CD4-positive, CD25-positive, alpha-beta regulatory T cell (primary cell): ENCODE data around the gene PABPN1L. TPM values are rescaled to one million over a fixed set of nuclear protein-coding genes. Genes with fewer than 3 reads are reported as not detected.
"Not testable (repeated sequence)": the region's sequence is repeated elsewhere in the genome, so short reads cannot be mapped to it uniquely, and the experiment has no call there.

Experiments used
- ATAC-seq, 2 donors: fragments of 150-1000 bp; cut with Tn5 transposase; one replicate each; pipeline ENCODE4 v1.10.0; 2021; ENCODE audit warnings: low read depth in 2 of 2, moderate number of reproducible peaks in 2 of 2, moderate library complexity in 1 of 2
- DNase-seq, 3 donors: peaks; one replicate each; pipeline versions ENCODE4 v3.0.0 to v3.0.0-alpha.2; 2012 to 2022; ENCODE audit warnings: mixed read lengths in 1 of 3
- H3K27ac ChIP-seq: one replicate; pipeline ENCODE4 v1.7.0; 2013; ENCODE audit warnings: mild to moderate bottlenecking, low read length; ENCODE audit not compliant: insufficient read depth, poor library complexity, severe bottlenecking
- H3K27me3 ChIP-seq: one replicate; pipeline ENCODE4 v1.7.0; 2013; ENCODE audit warnings: low read length; ENCODE audit not compliant: control insufficient read depth, insufficient read depth
- H3K36me3 ChIP-seq: one replicate; pipeline ENCODE4 v1.7.0; 2013; ENCODE audit warnings: mild to moderate bottlenecking, low read length, moderate library complexity; ENCODE audit not compliant: control insufficient read depth, insufficient read depth
- H3K4me1 ChIP-seq: 2 replicates; pipeline ENCODE4 v1.7.0; 2013; ENCODE audit warnings: mild to moderate bottlenecking, low read length; ENCODE audit not compliant: insufficient read depth, control insufficient read depth, poor library complexity, severe bottlenecking
- H3K4me3 ChIP-seq: one replicate; pipeline ENCODE4 v1.7.0; 2013; ENCODE audit warnings: low read depth, mild to moderate bottlenecking, low read length, moderate library complexity
- H3K9me3 ChIP-seq, 2 experiments: 1 replicate in 1 of 2; 2 replicates in 1 of 2; pipeline ENCODE4 v1.7.0; 2013; ENCODE audit warnings: low read length in 2 of 2, mild to moderate bottlenecking in 1 of 2, moderate library complexity in 1 of 2; ENCODE audit not compliant: control insufficient read depth in 2 of 2
- H3K27ac Mint-ChIP-seq, 3 donors: one replicate each; pipeline ENCODE4 v1.8.0; 2020 to 2022; ENCODE audit warnings: mild to moderate bottlenecking in 3 of 3, mixed read lengths in 3 of 3, moderate library complexity in 2 of 3
- H3K27me3 Mint-ChIP-seq: one replicate; pipeline ENCODE4 v1.8.0; 2022; ENCODE audit warnings: mild to moderate bottlenecking, mixed read lengths
- H3K36me3 Mint-ChIP-seq: one replicate; pipeline ENCODE4 v1.8.0; 2020; ENCODE audit warnings: mixed read lengths
- H3K4me1 Mint-ChIP-seq, 4 donors: one replicate each; pipeline ENCODE4 v1.8.0; 2020 to 2022; ENCODE audit warnings: mixed read lengths in 4 of 4, mild to moderate bottlenecking in 1 of 4
- H3K4me3 Mint-ChIP-seq, 4 donors: one replicate each; pipeline ENCODE4 v1.8.0; 2020 to 2022; ENCODE audit warnings: mild to moderate bottlenecking in 4 of 4, mixed read lengths in 4 of 4, moderate library complexity in 3 of 4
- H3K9me3 Mint-ChIP-seq, 7 donors: one replicate each; pipeline ENCODE4 v1.8.0; 2020 to 2022; ENCODE audit warnings: mixed read lengths in 7 of 7, mild to moderate bottlenecking in 3 of 7, moderate library complexity in 2 of 7
- polyA plus RNA-seq, 4 donors: library from polyadenylated mRNA; unstranded; fragments of 300-500 nt; fragmentation: Illumina TruSeq; gene quantifications; one replicate each; pipeline ENCODE4 v1.2.3, GENCODE V29; 2021
- total RNA-seq: library from RNA; stranded (reverse); gene quantifications from one replicate; pipeline ENCODE4 v1.2.3, GENCODE V29; 2022

The PABPN1L gene
- total and polyA plus RNA-seq, 5 donors from 2014 or later: not detected

GRCh38 chr16:88824256-88825077 is 42.0 kb downstream of the PABPN1L start:
- Histone ChIP-seq H3K27ac (no peak overlapping the region), H3K4me3 (no peak overlapping the region), H3K4me1 (no peaks in the 10 kb centered on the region), H3K9me3 (no peaks in the 10 kb centered on the region), H3K36me3 (peaks cover 12% of the 10 kb centered on the region), H3K27me3 (no peaks in the 10 kb centered on the region)
- DNase-seq (no peak), ATAC-seq (no peak)
- Mint-ChIP-seq H3K27me3 (no peaks in the 10 kb centered on the region), H3K36me3 (peaks cover 5% of the 10 kb centered on the region), H3K4me1 (no peaks in the 10 kb centered on the region), H3K4me3 (no peak overlapping the region), H3K9me3 (no peaks in the 10 kb centered on the region), H3K27ac (no peak overlapping the region)

- not testable (repeated sequence) for H3K27me3 Mint-ChIP-seq
Observed at GRCh38 chr16:88823646-88824045, 42.8 kb downstream of the PABPN1L start.

GRCh38 chr16:88822281-88823040 is 44.0 kb downstream of the PABPN1L start:
- H3K4me3 ChIP-seq: no peak overlapping the region

More at GRCh38 chr16:88823646-88824045, 42.8 kb downstream of the PABPN1L start:
- not testable (repeated sequence) for ATAC-seq, H3K36me3 Mint-ChIP-seq, H3K9me3 ChIP-seq, H3K9me3 Mint-ChIP-seq, H3K4me1 Mint-ChIP-seq, H3K27ac Mint-ChIP-seq, H3K27me3 ChIP-seq, H3K27ac ChIP-seq, H3K4me3 ChIP-seq, H3K4me1 ChIP-seq, DNase-seq, H3K4me3 Mint-ChIP-seq
- peaks cover 12% of the 10 kb centered on the region for H3K36me3 ChIP-seq

GRCh38 chr16:88821168-88821850 is 45.2 kb downstream of the PABPN1L start:
- H3K27me3 Mint-ChIP-seq: no peaks in the 10 kb centered on the region
- H3K9me3 ChIP-seq: no peaks in the 10 kb centered on the region

More at GRCh38 chr16:88822281-88823040, 44.0 kb downstream of the PABPN1L start:
- no peaks in the 10 kb centered on the region for H3K9me3 ChIP-seq
- H3K27me3 ChIP-seq: no peaks in the 10 kb centered on the region
- H3K27ac ChIP-seq: no peak overlapping the region
- no peaks in the 10 kb centered on the region for H3K27me3 Mint-ChIP-seq
- no peak for DNase-seq
- no peaks in the 10 kb centered on the region for H3K9me3 Mint-ChIP-seq
- H3K4me1 ChIP-seq: no peaks in the 10 kb centered on the region
- peaks cover 5% of the 10 kb centered on the region for H3K36me3 Mint-ChIP-seq
- no peaks in the 10 kb centered on the region for H3K4me1 Mint-ChIP-seq
- no peak for ATAC-seq
- peaks cover 12% of the 10 kb centered on the region for H3K36me3 ChIP-seq
- H3K4me3 Mint-ChIP-seq: no peak overlapping the region
- peak overlapping the region in 1 of 3 donors; percentile 69 for H3K27ac Mint-ChIP-seq

GRCh38 chr16:88820385-88821025 is 46.0 kb downstream of the PABPN1L start:
- Mint-ChIP-seq H3K36me3 (peaks cover 5% of the 10 kb centered on the region), H3K9me3 (no peaks in the 10 kb centered on the region)

More at GRCh38 chr16:88821168-88821850, 45.2 kb downstream of the PABPN1L start:
- H3K9me3 Mint-ChIP-seq: no peaks in the 10 kb centered on the region
- Histone ChIP-seq H3K27ac (no peak overlapping the region), H3K27me3 (no peaks in the 10 kb centered on the region), H3K4me1 (no peaks in the 10 kb centered on the region), H3K4me3 (no peak overlapping the region), H3K36me3 (peaks cover 12% of the 10 kb centered on the region)
- ATAC-seq (no peak), DNase-seq (no peak)
- H3K36me3 Mint-ChIP-seq: peaks cover 5% of the 10 kb centered on the region
- H3K4me1 Mint-ChIP-seq: no peaks in the 10 kb centered on the region
- H3K4me3 Mint-ChIP-seq: no peak overlapping the region
- H3K27ac Mint-ChIP-seq: peak overlapping the region in 1 of 3 donors; percentile 43

GRCh38 chr16:88819126-88819525 is 47.3 kb downstream of the PABPN1L start:
- DNase-seq: no peak
- Histone ChIP-seq H3K4me1 (no peaks in the 10 kb centered on the region), H3K9me3 (no peaks in the 10 kb centered on the region), H3K27me3 (no peaks in the 10 kb centered on the region), H3K4me3 (no peak overlapping the region), H3K27ac (no peak overlapping the region), H3K36me3 (peaks cover 10% of the 10 kb centered on the region)
- Mint-ChIP-seq H3K27me3 (no peaks in the 10 kb centered on the region), H3K4me3 (no peak overlapping the region), H3K4me1 (no peaks in the 10 kb centered on the region), H3K27ac (no peak overlapping the region), H3K36me3 (peaks cover 5% of the 10 kb centered on the region), H3K9me3 (no peaks in the 10 kb centered on the region)
- no peak for ATAC-seq

More at GRCh38 chr16:88820385-88821025, 46.0 kb downstream of the PABPN1L start:
- ATAC-seq (no peak), DNase-seq (no peak)
- H3K36me3 ChIP-seq: peaks cover 12% of the 10 kb centered on the region
- no peaks in the 10 kb centered on the region for H3K4me1 Mint-ChIP-seq
- H3K4me3 Mint-ChIP-seq: no peak overlapping the region
- H3K27me3 Mint-ChIP-seq: no peaks in the 10 kb centered on the region
- H3K9me3 ChIP-seq: no peaks in the 10 kb centered on the region
- H3K4me1 ChIP-seq: no peaks in the 10 kb centered on the region
- H3K27ac ChIP-seq: no peak overlapping the region
- H3K27ac Mint-ChIP-seq: no peak overlapping the region
- H3K4me3 ChIP-seq: no peak overlapping the region
- H3K27me3 ChIP-seq: no peaks in the 10 kb centered on the region

- peaks cover 10% of the 10 kb centered on the region for H3K36me3 ChIP-seq
- no peak overlapping the region for H3K4me3 ChIP-seq
- H3K9me3 ChIP-seq: no peaks in the 10 kb centered on the region
- no peak overlapping the region for H3K27ac ChIP-seq
- H3K9me3 Mint-ChIP-seq: no peaks in the 10 kb centered on the region
- H3K27ac Mint-ChIP-seq: no peak overlapping the region
- H3K27me3 Mint-ChIP-seq: no peaks in the 10 kb centered on the region
- peaks cover 0 to 2% (median 0%) of the 10 kb centered on the region in 4 donors for H3K4me1 Mint-ChIP-seq
- no peak for DNase-seq
- H3K4me1 ChIP-seq: no peaks in the 10 kb centered on the region
- H3K4me3 Mint-ChIP-seq: peak overlapping the region in 1 of 4 donors; percentile 74
- H3K36me3 Mint-ChIP-seq: peaks cover 5% of the 10 kb centered on the region
- H3K27me3 ChIP-seq: no peaks in the 10 kb centered on the region
- no peak for ATAC-seq
Observed at GRCh38 chr16:88818575-88818874, 47.9 kb downstream of the PABPN1L start.
